ENCODE results near the gene ROBO1.

ROBO1 gene

DNA sequence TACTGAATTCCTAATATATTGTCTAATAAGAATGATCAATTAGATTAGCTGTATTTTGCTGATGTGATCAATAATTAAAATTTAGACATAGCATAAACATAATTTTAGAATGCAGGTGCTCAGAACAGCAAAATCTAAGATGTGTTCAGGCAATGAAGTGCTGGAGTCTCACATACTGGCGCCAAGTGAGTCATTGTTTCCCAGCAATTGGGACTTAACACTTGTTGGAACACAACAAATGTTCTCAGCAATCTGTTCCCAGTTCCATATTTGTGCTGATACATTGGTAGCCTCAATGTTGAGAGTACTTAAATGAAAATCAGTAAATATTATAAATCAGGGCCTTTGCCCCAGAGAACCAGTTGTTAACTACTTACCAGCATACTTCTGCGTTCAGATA, 619.0 kb downstream of the ROBO1 start:
- DNase-seq: no peak

DNA sequence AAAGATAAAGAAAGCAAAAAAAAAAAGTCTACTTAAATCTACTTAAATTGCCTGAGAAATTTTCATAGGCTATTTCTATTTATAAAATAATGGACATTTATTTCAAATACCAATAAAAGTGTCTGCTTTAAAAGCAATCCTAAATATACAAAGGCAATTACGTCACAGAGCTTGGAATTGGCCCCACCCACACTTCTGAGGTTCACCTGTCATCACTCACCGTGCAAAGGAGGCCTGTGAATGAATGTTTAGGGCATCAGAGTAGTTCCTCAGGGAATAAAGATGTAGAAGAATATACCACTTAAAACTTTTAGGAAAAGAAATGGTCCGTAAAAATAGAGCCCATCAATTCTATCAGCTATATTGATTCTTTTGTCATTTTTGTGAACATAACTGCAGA, 621.8 kb downstream of the ROBO1 start:
- no peak for DNase-seq

DNA sequence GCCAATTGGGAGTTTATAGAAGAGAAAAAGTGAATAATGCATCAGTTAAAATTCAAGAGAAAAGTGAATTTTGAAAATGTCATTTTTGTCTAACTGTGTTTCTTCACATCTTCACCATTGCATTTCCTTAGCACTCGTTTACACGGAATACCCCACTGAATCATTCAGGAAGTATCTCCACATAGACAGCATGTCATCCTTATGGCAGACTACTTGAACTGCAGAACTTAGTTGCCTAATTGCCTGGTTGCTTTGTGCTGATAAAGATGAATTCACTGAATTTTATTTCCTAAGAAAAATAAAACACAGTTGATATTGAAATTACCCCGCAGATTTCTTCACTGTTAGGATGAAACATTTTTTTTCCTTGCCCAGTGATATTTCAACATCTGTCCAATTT, 627.1 kb downstream of the ROBO1 start:
- DNase-seq: no peak

DNA sequence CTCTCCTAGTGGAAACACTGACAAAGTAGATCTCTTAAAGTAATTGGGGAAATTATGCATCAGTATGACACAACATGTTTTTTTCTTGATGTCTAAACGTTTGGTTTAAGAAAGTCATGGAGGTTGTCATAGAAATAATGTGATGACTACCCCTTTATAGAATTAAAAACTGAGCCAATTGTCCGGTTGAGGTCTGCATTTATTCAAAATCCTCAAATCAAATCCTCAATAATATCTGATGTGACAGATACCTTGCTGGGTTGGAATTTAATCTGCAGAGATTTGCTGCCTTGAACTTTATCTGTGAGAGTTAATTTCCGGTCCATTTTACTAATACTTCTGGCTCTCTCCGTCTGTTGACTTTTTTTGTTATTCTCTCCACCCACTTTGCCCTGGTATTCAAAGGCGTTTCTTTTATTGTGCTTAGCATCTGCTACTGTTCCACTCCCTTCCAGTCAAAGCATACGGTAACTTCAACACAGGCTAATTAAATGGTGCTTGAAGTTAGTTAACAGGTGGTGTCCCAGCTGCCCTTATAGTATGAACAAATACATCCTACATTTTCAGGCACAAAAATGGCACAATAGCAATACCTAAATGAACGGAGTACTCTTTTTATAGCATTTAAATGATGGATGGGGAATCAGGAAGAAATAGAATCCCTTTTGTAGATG, 628.3 kb downstream of the ROBO1 start:
- no peak for DNase-seq

DNA sequence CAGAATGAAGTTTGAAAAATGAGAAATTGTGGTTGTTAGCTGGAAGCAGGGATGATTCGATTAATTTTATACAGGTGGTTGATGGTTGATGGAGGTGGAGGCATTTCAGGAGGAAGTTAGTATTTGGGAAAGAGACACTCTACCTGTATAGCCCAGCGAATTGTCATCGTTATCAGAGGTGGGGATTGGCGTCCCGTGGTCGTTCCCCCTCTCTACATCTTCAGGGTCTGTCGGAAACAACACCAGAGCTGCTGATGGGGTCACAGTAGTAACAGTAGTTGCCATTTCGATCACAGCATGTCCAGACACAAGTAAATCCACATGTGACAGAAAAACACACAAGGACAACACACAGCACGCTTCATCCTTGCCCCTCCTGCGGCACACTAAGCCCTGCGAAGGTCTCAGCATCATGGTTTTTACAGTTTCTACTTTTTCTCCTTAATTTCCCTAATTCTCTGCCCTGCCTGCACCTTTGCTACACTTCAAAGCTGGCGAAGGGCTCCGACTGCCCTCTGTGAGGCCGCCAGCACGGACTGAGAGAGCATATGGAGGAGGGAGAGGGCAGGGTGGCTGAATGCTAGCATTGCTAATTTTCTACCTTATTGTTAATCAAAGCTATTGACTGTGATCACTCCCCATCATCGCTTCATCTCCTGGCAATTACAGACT, 642.3 kb downstream of the ROBO1 start:
- DNase-seq: no peak

DNA sequence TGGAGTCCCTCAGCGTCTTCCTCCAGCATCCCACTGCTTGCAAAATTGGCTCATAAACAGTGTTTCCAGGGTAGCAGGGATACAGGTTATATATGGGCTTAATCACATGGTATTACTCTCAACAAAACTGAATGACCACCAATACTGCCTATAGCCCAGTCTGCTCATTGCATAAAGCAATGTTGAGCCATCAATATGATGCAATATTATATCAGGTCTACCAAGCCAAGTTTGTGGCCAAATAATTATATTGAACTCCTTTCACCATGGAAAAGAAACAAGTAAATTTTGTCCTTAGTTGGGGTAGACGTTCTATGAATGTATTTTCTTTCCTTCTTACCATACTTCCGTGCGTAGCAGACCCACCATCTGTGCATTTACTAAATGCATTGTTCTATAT, 652.3 kb downstream of the ROBO1 start:
- no peak for DNase-seq

DNA sequence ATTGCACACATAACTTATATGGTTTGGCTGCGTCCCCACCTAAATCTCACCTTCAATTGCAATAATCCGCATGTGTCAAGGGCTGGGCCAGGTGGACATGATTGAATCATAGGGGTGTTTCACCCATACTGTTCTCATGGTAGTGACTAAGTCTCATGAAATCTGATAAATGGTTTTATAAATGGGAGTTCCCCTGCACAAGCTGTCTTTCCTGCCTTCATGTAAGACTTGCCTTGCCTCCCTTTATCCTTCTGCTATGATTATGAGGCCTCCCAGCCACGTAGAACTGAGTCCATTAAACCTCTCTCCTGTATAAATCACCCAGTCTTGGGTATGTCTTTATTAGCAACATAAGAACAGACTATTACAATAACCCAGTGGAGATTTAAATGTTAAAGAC, 653.9 kb downstream of the ROBO1 start:
- no peak for DNase-seq

DNA sequence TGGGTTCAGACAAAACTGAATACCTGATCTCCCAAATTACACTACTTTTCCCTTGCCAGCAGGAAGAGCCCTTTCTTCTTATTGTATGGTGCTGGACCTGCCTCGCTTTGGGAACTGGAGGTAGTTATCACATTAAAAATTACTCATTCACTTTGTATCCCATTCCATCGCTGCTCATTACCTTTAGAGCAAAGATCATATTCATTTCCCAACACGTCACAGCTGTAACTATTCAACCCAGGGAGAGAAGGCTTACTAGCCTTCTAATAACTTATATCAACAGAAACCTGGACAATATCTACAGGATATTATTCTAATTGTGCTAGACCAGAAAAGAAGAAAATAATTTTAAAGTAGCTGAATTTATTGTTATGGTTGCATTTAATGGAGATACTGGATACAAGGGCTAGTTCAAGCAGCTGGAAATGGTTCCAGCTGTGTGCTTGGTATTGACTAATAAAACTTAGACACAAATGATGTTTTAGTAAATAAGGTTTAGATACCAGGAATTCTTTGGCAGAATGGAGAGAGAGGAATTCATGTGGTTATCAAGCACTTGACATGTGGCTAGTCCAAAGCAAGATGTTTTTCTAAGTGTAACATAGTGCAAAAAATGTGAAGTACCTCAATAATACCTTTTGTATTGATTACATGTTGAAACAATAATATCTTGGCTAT, 656.3 kb downstream of the ROBO1 start:
- no peak for DNase-seq

DNA sequence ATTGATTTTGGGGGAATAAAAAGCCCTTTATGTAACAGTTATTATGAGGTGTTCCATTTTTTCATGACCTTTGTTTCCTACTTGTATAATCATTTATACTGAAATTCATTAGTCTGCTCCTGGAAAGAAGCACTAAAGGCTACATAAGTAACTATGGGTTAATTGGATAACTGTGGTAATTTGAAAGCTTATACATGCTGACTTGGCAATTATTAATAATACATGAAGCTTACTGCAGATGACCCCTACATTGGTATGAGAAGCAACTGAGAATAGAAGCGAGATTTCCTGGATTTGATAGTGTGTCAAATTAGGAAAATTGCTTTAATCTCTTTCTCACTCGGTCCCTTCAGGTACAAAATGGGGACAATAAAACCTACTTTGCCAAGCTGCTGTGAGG, 658.0 kb downstream of the ROBO1 start:
- no peak for DNase-seq

DNA sequence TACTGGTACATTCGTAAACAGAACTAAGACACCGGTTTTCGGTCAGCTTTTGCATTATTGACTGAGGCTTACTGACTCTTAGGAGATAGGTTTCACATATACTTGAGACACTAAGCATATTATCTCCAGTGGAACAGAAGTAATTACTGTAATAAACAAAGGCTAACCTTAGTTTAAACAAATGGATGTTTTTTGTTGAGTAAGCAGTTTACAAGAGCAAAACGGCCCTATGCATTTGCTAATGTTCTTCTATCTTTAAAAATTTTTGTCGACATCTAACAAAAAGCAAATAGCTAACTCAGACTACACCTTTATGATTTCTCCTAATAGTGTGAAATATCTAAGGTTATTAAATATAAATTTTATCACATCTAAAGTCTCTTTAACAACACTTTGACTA, 664.5 kb downstream of the ROBO1 start:
- DNase-seq: no peak

DNA sequence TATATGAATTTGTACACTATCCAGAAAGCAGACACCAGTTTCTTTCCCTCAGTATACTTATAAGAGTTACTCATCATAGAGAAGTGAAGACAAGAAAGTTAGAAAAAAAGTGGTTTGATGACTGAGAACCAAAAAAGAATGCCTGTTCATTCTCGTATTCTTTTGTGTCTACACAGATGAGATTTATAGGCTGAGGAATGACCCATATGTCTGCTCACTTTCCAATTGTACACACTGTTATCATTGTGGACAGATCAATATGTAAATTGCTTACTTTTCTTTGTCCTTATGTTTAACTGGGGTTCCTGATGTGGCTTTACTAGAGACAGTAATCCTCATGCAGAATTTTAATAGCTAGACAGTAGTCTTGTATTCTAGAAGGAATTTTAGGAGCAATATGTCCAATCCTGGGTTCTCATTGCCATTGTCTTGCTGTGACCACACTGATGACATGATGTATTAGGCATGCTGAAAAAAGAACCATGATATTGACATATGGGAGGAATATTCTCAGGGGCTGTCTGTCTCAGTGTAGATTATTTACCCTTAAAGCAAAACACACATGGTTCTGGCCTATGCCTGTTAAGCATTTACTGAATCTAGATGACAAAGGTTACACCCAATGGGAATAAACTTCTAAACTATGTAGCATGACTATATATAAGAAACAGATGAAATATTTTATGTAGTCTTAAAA, 669.7 kb downstream of the ROBO1 start:
- no peak for DNase-seq

DNA sequence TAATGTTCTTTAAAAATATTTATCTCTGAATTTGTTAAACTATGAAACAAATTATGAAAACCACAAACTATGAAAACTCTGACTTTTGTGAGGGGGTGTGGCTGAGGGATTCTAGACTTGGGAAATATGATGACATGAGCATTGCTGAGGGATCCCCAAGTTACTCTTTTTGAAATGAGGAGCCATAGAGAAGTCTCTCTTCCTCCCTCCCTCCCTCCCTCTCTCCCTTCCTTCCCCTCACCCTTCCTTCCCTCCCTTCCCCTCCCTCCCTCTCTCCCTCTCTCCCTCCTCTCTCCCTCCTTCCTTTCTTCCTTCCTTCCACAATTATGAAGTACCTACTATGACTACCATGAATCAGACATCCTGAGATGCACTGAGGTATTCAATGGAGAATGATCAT, 673.1 kb downstream of the ROBO1 start:
- no peak for DNase-seq

DNA sequence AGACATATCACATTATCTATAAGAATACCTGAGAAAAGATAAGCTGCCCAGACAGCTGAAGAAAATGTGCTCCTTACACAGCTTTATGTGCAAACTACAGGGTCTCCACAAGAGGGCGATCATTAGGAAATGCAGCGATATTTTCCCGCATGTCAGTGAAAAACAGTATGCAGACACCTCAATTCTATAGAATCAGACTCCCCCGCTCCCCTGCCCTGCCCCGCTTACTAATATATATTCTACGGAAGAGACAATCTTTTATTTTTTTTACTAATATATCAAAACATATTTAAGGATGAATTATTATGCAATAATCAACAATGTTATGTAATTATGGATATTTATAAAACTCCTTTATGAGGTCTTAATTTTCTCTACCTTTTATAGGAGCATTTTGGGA, 681.3 kb downstream of the ROBO1 start:
- peak; percentile 54 for DNase-seq

DNA sequence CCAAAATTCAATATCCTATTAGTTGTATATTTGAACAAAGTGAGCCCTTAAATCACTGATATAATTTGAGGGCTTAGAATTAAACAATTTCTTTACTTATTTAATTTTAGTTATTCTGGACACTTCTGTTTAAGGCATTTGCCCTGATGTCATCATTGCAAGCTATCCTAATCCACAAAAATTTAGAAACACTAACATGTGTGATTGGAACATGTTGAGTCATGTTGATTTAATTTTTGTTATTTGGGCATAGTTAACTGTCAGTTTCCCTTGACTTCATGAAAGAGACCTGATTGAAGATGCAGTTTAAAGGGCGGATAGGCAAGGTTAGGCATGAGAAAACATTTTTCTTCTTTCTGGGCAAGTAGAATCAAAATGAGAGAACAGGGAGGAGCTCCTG, 682.6 kb downstream of the ROBO1 start:
- no peak for DNase-seq

DNA sequence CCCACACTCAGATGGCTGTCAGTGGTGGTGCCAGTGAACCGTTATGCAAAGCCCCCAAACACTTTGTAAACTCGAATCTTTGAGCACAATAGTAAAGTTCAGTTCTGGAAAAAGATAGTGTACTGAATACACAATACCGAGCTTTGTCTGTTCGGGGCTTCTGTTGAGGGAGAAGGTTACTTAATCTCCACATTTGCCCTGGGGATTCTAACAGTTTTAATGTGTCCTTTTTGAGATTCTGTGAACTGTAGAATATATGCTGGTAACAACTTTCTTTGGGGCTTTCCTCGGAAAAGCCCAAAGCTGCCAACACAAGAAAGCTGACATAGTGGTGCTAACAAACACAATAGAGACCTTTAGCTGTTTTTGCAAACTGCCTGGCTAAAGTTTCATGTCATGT, 686.5 kb downstream of the ROBO1 start:
- DNase-seq: no peak

DNA sequence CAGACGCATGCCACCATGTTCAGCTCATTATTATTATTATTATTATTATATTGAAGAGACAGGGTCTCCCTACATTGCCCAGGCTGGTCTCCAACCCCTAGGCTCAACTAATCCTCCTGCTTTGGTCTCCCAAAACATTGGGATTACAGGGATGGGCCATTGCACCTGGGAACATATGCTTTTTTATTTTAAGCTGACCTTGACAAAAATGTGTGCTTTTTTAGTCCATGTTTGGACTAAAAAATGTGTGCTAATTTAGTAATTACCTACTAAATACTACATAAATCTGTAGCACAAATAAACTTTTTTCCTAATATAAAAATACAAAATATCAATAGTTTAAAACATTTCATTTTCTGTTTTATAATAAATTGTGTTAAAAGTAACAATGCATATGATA, 693.2 kb downstream of the ROBO1 start:
- no peak for DNase-seq

DNA sequence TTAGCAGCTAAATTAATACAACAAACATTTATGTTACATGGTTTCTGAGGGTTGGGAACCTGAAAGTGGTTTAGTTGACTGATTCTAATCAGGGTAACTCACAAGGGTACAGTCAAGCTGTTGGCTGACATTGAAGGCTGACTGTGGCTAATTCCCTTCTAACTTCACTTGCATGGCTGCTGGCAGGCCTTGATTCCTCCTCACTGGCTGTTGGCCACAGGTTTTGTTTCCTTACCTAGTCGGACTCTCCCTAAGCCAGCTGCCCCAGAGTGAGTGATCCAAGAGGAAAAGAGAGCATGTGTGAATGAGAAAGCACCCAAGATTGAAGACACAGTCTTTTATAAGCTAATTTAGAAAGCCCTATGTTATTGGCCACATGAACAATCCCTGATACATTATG, 700.1 kb downstream of the ROBO1 start:
- no peak for DNase-seq

DNA sequence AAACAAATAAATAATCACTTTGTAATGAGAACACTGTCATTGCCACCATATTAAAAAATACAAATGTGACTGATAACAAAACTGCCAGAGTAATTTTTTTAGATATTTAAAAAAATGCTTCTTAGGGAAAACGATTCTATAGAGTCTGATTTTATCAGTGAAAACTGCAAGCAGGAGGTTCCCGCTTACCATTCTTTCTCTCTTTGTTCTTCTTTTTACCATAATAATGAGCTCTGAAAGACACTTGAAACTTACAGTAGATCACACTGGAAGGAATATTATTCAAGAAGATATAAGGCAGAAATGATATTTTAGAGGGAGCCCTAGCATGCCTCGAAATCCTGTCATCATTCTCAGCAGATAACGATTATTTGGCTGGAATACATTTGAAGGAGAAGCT, 701.3 kb downstream of the ROBO1 start:
- DNase-seq: no peak

DNA sequence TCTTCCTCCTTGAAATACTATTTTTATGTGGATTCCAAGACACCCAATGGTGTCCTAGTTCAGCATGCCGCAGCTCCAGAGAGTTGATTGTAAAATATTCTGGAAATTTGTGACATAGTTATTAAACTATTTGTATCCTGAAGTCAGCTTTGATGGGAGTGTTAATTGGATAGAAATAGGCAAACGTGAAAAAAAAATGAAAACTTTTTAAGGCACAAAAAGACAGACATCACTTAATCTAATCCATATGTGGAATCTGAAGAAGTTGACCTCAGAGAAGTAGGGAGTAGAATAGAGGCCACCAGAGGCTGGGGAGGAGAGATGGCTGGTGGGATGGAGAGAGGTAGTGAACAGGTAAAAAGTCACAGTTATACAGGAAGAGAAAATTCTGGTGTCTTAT, 704.2 kb downstream of the ROBO1 start:
- DNase-seq: no peak

DNA sequence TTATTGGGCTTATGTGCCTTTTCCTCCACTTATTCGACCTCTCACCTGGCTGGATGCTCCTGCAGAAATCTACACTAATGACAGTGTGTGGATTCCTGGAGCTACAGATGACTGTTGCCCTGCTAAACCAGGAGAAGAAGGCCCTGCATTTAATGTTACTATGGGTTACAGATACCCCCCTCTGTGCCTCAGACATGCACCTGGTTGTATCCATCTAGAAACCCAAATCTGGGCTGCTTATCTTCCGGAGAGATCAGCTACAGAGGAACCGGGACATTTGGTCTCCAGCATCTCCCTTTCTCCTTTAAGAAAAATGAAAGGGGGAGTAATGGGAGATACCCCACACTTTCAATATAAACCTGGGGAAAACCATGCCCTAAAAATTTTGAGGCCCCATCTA, 710.0 kb downstream of the ROBO1 start:
- DNase-seq: no peak

DNA sequence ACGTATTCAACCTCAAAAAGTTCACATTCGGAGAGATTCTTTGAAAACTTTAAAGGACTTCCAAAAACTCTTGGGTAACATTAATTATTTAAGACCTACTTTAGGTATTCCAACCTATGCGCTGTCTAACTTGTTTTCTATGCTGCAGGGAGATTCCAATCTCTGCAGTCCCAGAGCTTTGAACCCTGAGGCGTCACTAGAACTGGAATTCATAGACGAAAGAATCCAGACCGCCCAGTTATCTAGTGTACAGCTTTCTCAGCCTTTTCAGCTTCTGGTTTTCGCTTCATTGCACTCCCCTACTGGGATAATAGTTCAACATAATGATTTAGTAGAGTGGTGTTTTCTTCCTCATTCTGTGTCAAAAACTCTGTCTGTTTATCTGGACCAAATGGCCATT, 711.3 kb downstream of the ROBO1 start:
- no peak for DNase-seq

DNA sequence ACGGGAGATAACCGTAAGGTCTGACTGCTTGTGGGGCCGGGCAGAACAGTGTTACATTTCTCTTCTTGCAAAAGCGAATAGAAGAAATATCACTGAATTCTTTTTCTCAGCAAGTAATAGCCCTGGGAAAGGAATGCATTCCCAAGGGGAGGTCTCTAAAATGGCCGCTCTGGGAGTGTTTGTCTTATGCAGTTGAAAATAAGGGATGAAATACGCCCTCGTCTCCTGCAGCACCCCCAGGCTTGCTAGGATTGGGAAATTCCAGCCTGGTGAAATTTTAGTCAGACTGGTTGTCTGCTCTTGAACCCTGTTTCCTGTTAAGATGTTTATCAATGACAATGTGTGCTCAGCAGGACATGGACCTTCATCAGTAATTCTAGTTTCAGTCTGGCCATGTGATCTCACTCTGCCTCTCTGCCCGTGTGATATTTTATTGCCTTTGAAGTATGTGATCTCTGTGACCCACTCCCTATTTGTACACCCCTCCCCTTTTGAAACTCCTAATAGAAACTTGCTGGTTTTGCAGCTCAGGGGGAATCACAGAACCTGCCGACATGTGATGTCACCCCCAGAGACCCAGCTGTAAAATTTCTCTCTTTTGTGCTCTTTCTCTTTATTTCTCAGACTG, 715.6 kb downstream of the ROBO1 start:
- no peak for DNase-seq

DNA sequence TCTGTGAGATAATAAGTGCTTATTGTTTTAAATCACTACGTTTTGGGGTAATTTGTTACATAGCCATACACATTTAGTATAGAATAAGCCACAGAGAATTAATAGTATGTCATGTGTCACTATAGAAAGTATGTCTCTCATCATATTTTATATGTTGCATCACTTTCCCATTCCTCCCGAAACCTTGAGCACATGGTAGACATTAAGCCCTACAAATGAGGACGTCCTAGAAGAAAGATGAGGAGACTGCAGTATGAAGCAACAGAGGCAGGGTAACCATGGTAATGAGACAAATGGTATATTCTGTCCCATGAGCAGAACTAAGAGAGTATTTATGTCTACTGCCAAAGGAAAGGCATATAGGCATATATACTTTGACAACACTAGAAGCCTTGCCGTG, 720.2 kb downstream of the ROBO1 start:
- no peak for DNase-seq
